Loucy (cell line): Measurements from ENCODE around the gene SMAD3.

ENCODE experiments used
- H2AFZ ChIP-seq: fragments of 200-600 bp; sonication (generic); 2 replicates; pipeline ENCODE4 v1.6.0; 2016; ENCODE audit warnings: antibody characterized with exemption, mild to moderate bottlenecking, low read length, moderate library complexity
- H3F3A ChIP-seq: fragments of 200-600 bp; 2 replicates; pipeline ENCODE4 v1.6.0; 2016; ENCODE audit warnings: antibody characterized with exemption, low read depth, mild to moderate bottlenecking
- H3K27me3 ChIP-seq: fragments of 200-600 bp; sonication (generic); 2 replicates; pipeline ENCODE4 v1.6.1; 2014; ENCODE audit warnings: low read length, mild to moderate bottlenecking; ENCODE audit not compliant: insufficient read depth, poor library complexity, severe bottlenecking
- H3K36me3 ChIP-seq: fragments of 200-600 bp; sonication (generic); 2 replicates; pipeline ENCODE4 v1.6.1; 2016; ENCODE audit warnings: low read length; ENCODE audit not compliant: insufficient read depth
- H3K4me1 ChIP-seq: fragments of 200-600 bp; sonication (generic); 2 replicates; pipeline ENCODE4 v1.5.1; 2014; ENCODE audit warnings: low read length, mild to moderate bottlenecking; ENCODE audit not compliant: insufficient read depth, poor library complexity, severe bottlenecking
- H3K4me2 ChIP-seq: fragments of 200-600 bp; sonication (generic); 2 replicates; pipeline ENCODE4 v1.6.0; 2014; ENCODE audit warnings: antibody characterized with exemption, low read length, low read depth, mild to moderate bottlenecking; ENCODE audit not compliant: poor library complexity, severe bottlenecking
- H3K4me3 ChIP-seq: fragments of 200-600 bp; sonication (generic); 2 replicates; pipeline ENCODE4 v1.5.1; 2014; ENCODE audit warnings: low read length, mild to moderate bottlenecking, mixed read lengths; ENCODE audit not compliant: poor library complexity, severe bottlenecking
- H3K79me2 ChIP-seq: fragments of 200-600 bp; sonication (generic); 2 replicates; pipeline ENCODE4 v1.6.1; 2014; ENCODE audit warnings: low read length; ENCODE audit not compliant: insufficient read depth
- H3K9ac ChIP-seq: fragments of 200-600 bp; sonication (generic); 2 replicates; pipeline ENCODE4 v1.6.0; 2014; ENCODE audit warnings: mild to moderate bottlenecking, low read depth, low read length, moderate library complexity; ENCODE audit not compliant: poor library complexity, severe bottlenecking
- H3K9me2 ChIP-seq: fragments of 200-600 bp; sonication (generic); replicated peaks from 2 replicates; pipeline ENCODE4 v1.6.1; 2016; ENCODE audit warnings: low read depth, low read length, mixed read lengths
- H3K9me3 ChIP-seq: fragments of 200-600 bp; sonication (generic); 2 replicates; pipeline ENCODE4 v1.6.1; 2014; ENCODE audit warnings: mild to moderate bottlenecking, antibody characterized with exemption, low read length, low read depth; ENCODE audit not compliant: insufficient read depth
- H4K20me1 ChIP-seq: fragments of 200-600 bp; sonication (generic); 2 replicates; pipeline ENCODE4 v1.6.0; 2014; ENCODE audit warnings: antibody characterized with exemption, low read length, mild to moderate bottlenecking; ENCODE audit not compliant: insufficient read depth, poor library complexity, severe bottlenecking
- EZH2phosphoT487 ChIP-seq: fragments of 200-600 bp; IDR thresholded peaks from 2 replicates; pipeline ENCODE4 v1.6.1; 2018; ENCODE audit warnings: antibody characterized with exemption, mild to moderate bottlenecking, moderate library complexity, borderline replicate concordance
- TF ChIP-seq, protein P1 (sequence below): fragments of 200-600 bp; sonication (generic); conservative IDR thresholded peaks from 2 replicates; pipeline ENCODE4 v1.5.1; 2014; ENCODE audit warnings: mild to moderate bottlenecking, antibody characterized with exemption, low read length

Gene SMAD3

DNA sequence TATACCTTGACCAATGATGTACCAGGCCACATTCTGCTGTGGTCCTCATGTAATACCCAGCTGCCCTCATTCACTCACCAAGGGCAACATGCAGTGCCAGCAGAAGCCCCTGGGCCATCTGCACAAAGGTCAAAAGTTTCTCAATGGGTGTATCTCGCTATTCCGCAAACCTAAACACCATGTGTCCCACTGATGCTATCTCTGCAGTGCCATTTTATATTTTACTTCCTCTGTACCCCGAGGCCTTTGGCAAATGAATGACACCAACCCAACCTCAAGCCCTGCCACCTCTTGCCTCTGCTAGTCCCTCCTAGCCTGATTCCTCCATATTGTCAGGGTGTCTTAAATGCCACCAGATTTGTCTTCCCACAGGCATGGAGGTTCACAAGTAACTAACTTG is 129.9 kb downstream of the SMAD3 start:
- no peak overlapping the region for H3K4me3 ChIP-seq
- no peaks in the 10 kb centered on the region for H3K79me2 ChIP-seq
- peaks cover 43% of the 10 kb centered on the region; the same call in 1 of the 2 replicates for H3K36me3 ChIP-seq
- no peak overlapping the region for H3K4me2 ChIP-seq
- H2AFZ ChIP-seq, result no peak overlapping the region
- no peaks in the 10 kb centered on the region for H4K20me1 ChIP-seq
- H3F3A ChIP-seq, result no peaks in the 10 kb centered on the region
- no peaks in the 10 kb centered on the region for H3K9me2 ChIP-seq
- no peak for TF ChIP-seq EZH2phosphoT487
- TF ChIP-seq, protein P1, sequence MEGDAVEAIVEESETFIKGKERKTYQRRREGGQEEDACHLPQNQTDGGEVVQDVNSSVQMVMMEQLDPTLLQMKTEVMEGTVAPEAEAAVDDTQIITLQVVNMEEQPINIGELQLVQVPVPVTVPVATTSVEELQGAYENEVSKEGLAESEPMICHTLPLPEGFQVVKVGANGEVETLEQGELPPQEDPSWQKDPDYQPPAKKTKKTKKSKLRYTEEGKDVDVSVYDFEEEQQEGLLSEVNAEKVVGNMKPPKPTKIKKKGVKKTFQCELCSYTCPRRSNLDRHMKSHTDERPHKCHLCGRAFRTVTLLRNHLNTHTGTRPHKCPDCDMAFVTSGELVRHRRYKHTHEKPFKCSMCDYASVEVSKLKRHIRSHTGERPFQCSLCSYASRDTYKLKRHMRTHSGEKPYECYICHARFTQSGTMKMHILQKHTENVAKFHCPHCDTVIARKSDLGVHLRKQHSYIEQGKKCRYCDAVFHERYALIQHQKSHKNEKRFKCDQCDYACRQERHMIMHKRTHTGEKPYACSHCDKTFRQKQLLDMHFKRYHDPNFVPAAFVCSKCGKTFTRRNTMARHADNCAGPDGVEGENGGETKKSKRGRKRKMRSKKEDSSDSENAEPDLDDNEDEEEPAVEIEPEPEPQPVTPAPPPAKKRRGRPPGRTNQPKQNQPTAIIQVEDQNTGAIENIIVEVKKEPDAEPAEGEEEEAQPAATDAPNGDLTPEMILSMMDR, result no peak
- no peak overlapping the region for H3K9ac ChIP-seq
- H3K4me1 ChIP-seq, result peaks cover 17% of the 10 kb centered on the region
- H3K27me3 ChIP-seq, result no peaks in the 10 kb centered on the region
- no peaks in the 10 kb centered on the region for H3K9me3 ChIP-seq

DNA sequence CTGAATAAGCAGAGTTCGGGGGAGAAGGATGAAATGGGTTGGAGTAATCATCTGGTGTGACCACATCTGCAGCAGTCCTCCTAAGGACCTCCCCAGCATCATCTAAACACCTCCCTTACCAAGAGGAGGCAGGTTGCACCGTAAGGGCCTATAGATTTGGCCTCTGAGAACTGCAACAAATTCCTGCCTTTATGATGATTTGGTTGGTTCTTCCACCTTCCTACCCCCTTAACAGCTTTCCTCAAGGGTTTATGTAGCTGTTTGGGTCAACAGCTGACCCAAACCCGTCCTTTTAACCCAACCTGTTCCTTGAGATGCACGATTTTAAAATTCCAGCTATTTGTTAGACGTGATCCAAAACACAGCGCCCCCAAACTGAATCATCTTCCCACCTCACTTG is 130.8 kb downstream of the SMAD3 start:
- TF ChIP-seq EZH2phosphoT487, result no peak
- TF ChIP-seq, protein P1, result no peak
- Histone ChIP-seq H3K9me3 (no peaks in the 10 kb centered on the region), H3K36me3 (peaks cover 43% of the 10 kb centered on the region; the same call in 1 of the 2 replicates), H3K4me1 (peaks cover 17% of the 10 kb centered on the region), H3K9me2 (no peaks in the 10 kb centered on the region), H3K79me2 (no peaks in the 10 kb centered on the region), H3K4me2 (no peak overlapping the region), H2AFZ (no peak overlapping the region), H3F3A (no peaks in the 10 kb centered on the region), H3K9ac (no peak overlapping the region), H3K27me3 (no peaks in the 10 kb centered on the region), H3K4me3 (no peak overlapping the region), H4K20me1 (no peaks in the 10 kb centered on the region)

DNA sequence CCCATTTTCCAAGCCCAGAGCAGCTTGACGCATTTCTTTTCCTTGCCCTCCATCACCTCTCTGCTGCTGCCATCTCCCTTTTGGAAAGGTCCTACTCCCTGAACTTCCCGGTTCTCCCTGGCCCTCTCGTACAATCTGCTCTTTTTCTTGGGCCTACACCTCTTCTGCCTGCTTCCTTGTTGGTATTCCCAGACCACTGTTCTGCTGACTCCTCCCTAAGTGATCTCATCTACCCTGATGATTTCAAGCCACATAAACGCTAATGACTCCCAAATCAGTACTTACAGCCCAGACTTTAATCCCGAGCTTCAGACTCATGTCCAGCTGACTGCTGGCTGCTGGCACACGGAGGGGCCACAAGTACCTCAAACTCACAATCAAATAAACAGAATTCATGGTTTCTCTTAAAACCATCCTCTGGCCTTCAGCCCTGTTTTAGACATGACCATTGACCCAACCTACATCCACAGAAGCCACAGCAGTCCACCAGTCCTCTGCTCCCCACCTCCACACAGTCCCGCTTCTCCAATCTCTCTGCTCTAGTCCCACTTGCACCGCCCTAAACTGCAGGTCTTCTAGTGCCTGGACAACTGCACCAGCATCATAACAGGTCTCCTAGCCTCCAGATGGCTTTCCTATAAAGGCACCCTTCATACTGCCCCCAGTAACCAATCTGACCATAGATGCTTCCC is 131.4 kb downstream of the SMAD3 start:
- no peaks in the 10 kb centered on the region for H3F3A ChIP-seq
- no peaks in the 10 kb centered on the region for H4K20me1 ChIP-seq
- H3K36me3 ChIP-seq, result peaks cover 43% of the 10 kb centered on the region; the same call in 1 of the 2 replicates
- H3K79me2 ChIP-seq, result no peaks in the 10 kb centered on the region
- no peak overlapping the region for H3K9ac ChIP-seq
- H2AFZ ChIP-seq, result no peak overlapping the region
- no peak overlapping the region for H3K4me2 ChIP-seq
- H3K27me3 ChIP-seq, result no peaks in the 10 kb centered on the region
- H3K9me3 ChIP-seq, result no peaks in the 10 kb centered on the region
- H3K4me3 ChIP-seq, result no peak overlapping the region
- peaks cover 17% of the 10 kb centered on the region for H3K4me1 ChIP-seq
- H3K9me2 ChIP-seq, result no peaks in the 10 kb centered on the region
- no peak for TF ChIP-seq EZH2phosphoT487
- TF ChIP-seq, protein P1, result no peak
